GM23338 (cell line): ENCODE data around the gene FIP1L1. TPM values are rescaled to one million over a fixed set of nuclear protein-coding genes. Genes with fewer than 3 reads are reported as not detected.

Experiments
- ATAC-seq: fragments of 200-7000 bp; cut with Tn5 transposase; 3 replicates; pipeline ENCODE4 v1.9.1; 2020
- DNase-seq: peaks from one replicate; pipeline ENCODE4 v3.0.0-alpha.2; 2015; ENCODE audit warnings: low spot score
- H2AFZ ChIP-seq: fragments of 200-600 bp; sonication (generic); 2 replicates; pipeline ENCODE4 v1.8.0; 2016; ENCODE audit warnings: antibody characterized with exemption, mild to moderate bottlenecking, moderate library complexity
- H3F3A ChIP-seq: fragments of 200-600 bp; sonication (generic); replicated peaks from 2 replicates; pipeline ENCODE4 v1.8.0; 2017; ENCODE audit warnings: antibody characterized with exemption, mixed run types, low read depth
- H3K27ac ChIP-seq: fragments of 200-600 bp; sonication (generic); 2 replicates; pipeline ENCODE4 v1.6.1; 2016; ENCODE audit warnings: low read depth
- H3K27me3 ChIP-seq: fragments of 200-600 bp; sonication (generic); 2 replicates; pipeline ENCODE4 v1.8.0; 2016; ENCODE audit warnings: mild to moderate bottlenecking, mixed run types, moderate library complexity; ENCODE audit not compliant: insufficient read depth
- H3K36me3 ChIP-seq: fragments of 200-600 bp; sonication (generic); 2 replicates; pipeline ENCODE4 v1.8.0; 2016; ENCODE audit warnings: mild to moderate bottlenecking; ENCODE audit not compliant: insufficient read depth
- H3K4me1 ChIP-seq: fragments of 200-600 bp; sonication (generic); 2 replicates; pipeline ENCODE4 v1.8.0; 2016; ENCODE audit warnings: mild to moderate bottlenecking, moderate library complexity; ENCODE audit not compliant: insufficient read depth
- H3K4me2 ChIP-seq: fragments of 200-600 bp; sonication (generic); 2 replicates; pipeline ENCODE4 v1.7.1; 2017; ENCODE audit warnings: mixed run types
- H3K4me3 ChIP-seq: fragments of 200-600 bp; sonication (generic); 2 replicates; pipeline ENCODE4 v1.6.1; 2016; ENCODE audit warnings: mixed run types
- H3K79me2 ChIP-seq: fragments of 200-600 bp; sonication (generic); replicated peaks from 2 replicates; pipeline ENCODE4 v1.8.0; 2017; ENCODE audit warnings: mild to moderate bottlenecking; ENCODE audit not compliant: insufficient read depth
- H3K9me2 ChIP-seq: fragments of 200-600 bp; sonication (generic); 2 replicates; pipeline ENCODE4 v1.8.0; 2017; ENCODE audit not compliant: insufficient read depth
- H4K20me1 ChIP-seq: fragments of 200-600 bp; sonication (generic); replicated peaks from 2 replicates; pipeline ENCODE4 v1.8.0; 2017; ENCODE audit warnings: mild to moderate bottlenecking; ENCODE audit not compliant: insufficient read depth
- H3K27ac Mint-ChIP-seq: 2 replicates; pipeline ENCODE4 v1.8.0; 2020; ENCODE audit warnings: inconsistent platforms, mild to moderate bottlenecking, moderate library complexity, mixed read lengths
- H3K27me3 Mint-ChIP-seq: 3 replicates; pipeline ENCODE4 v1.8.0; 2022; ENCODE audit warnings: low read depth, mild to moderate bottlenecking, moderate library complexity, mixed read lengths, inconsistent platforms; ENCODE audit not compliant: insufficient read depth, poor library complexity
- H3K36me3 Mint-ChIP-seq: 3 replicates; pipeline ENCODE4 v1.8.0; 2021; ENCODE audit warnings: low read depth, mild to moderate bottlenecking, inconsistent platforms, moderate library complexity, mixed read lengths
- H3K4me1 Mint-ChIP-seq: 3 replicates; pipeline ENCODE4 v1.8.0; 2020; ENCODE audit warnings: mild to moderate bottlenecking, inconsistent platforms, mixed read lengths
- H3K4me3 Mint-ChIP-seq: 3 replicates; pipeline ENCODE4 v1.8.0; 2021; ENCODE audit warnings: moderate library complexity, mild to moderate bottlenecking, inconsistent platforms, mixed read lengths
- H3K9me3 Mint-ChIP-seq: 3 replicates; pipeline ENCODE4 v1.8.0; 2020; ENCODE audit warnings: moderate library complexity, mild to moderate bottlenecking, inconsistent platforms, mixed read lengths
- CREB1 ChIP-seq: fragments of 250-450 bp; sonication (Bioruptor Pico); IDR thresholded peaks from 2 replicates; pipeline ENCODE4 v1.5.0; 2020; ENCODE audit warnings: low read depth, mild to moderate bottlenecking, moderate library complexity
- CTCF ChIP-seq, 2 experiments: fragments of 200-600 bp in 1 of 2; sonication (generic) in 1 of 2; conservative IDR thresholded peaks; 2 replicates each; pipeline versions ENCODE4 v1.5.1 to v1.6.1; 2016 to 2017; ENCODE audit warnings: antibody characterized with exemption in 2 of 2, low read depth in 2 of 2, mild to moderate bottlenecking in 2 of 2, moderate library complexity in 1 of 2
- ETS1 ChIP-seq: IDR thresholded peaks from 2 replicates; pipeline ENCODE4 v1.6.1; 2016; ENCODE audit warnings: antibody characterized with exemption
- EZH2 ChIP-seq: fragments of 200-600 bp; sonication (generic); IDR thresholded peaks from one replicate; pipeline ENCODE4 v1.8.0; 2017; ENCODE audit warnings: antibody characterized with exemption, mild to moderate bottlenecking, low read depth; ENCODE audit not compliant: unreplicated experiment
- EZH2phosphoT487 ChIP-seq: fragments of 200-600 bp; sonication (generic); IDR thresholded peaks from one replicate; pipeline ENCODE4 v1.8.1; 2018; ENCODE audit warnings: antibody characterized with exemption; ENCODE audit not compliant: unreplicated experiment
- JUNB ChIP-seq: IDR thresholded peaks from one replicate; pipeline ENCODE4 v1.6.1; 2016; ENCODE audit warnings: antibody characterized with exemption; ENCODE audit not compliant: unreplicated experiment
- NANOG ChIP-seq: IDR thresholded peaks from 2 replicates; pipeline ENCODE4 v1.6.1; 2016; ENCODE audit warnings: antibody characterized with exemption, borderline replicate concordance
- REST ChIP-seq: IDR thresholded peaks from one replicate; pipeline ENCODE4 v1.6.1; 2018; ENCODE audit warnings: antibody characterized with exemption; ENCODE audit not compliant: unreplicated experiment
- ZNF114 ChIP-seq: fragments of 250-450 bp; sonication (Bioruptor Pico); IDR thresholded peaks from 2 replicates; pipeline ENCODE4 v1.5.0; 2020; ENCODE audit warnings: mild to moderate bottlenecking, moderate library complexity
- ZNF331 ChIP-seq: fragments of 250-450 bp; sonication (Bioruptor Pico); IDR thresholded peaks from 2 replicates; pipeline ENCODE4 v1.5.0; 2020; ENCODE audit warnings: low read depth, mild to moderate bottlenecking, moderate library complexity
- polyA plus RNA-seq: library from polyadenylated mRNA; unstranded; fragments of >200 nt; fragmentation: Nextera tagmentation; extraction: Ambion mirVana; gene quantifications from 2 replicates; pipeline ENCODE4 v1.2.1, GENCODE V29; 2016
- total RNA-seq: library from RNA; depleted of rRNA; stranded (reverse); fragments of >200 nt; shearing (Covaris generic); gene quantifications from 2 replicates; pipeline ENCODE4 v1.2.3, GENCODE V29; 2014
- TF ChIP-seq, protein P1 (sequence below): fragments of 250-450 bp; sonication (Bioruptor Pico); IDR thresholded peaks from 2 replicates; pipeline ENCODE4 v1.5.0; 2020; ENCODE audit warnings: mild to moderate bottlenecking, moderate library complexity

FIP1L1 gene
- total and polyA plus RNA-seq, 2 experiments from 2014 or later, result 43.3 to 54.0 TPM

- H3K27me3 ChIP-seq, result no peaks in the 10 kb centered on the region
- peaks cover 4% of the 10 kb centered on the region; the same call in 1 of the 2 replicates for H3K36me3 ChIP-seq
- peaks cover 8% of the 10 kb centered on the region; the same call in 1 of the 2 replicates for H4K20me1 ChIP-seq
- no peaks in the 10 kb centered on the region for H3K9me3 Mint-ChIP-seq
- no peak overlapping the region for H3K4me2 ChIP-seq
- H3K4me1 ChIP-seq, result no peaks in the 10 kb centered on the region
- H3K4me3 Mint-ChIP-seq, result no peak overlapping the region
- H3K27me3 Mint-ChIP-seq, result no peaks in the 10 kb centered on the region
- H2AFZ ChIP-seq, result no peak overlapping the region
- H3K9me2 ChIP-seq, result no peaks in the 10 kb centered on the region
- DNase-seq (no peak), ATAC-seq (no peak)
- TF ChIP-seq ZNF114 (CRISPR knock-in tag) (no peak), ETS1 (no peak), EZH2 (no peak), CREB1 (CRISPR knock-in tag) (no peak), REST (no peak), NANOG (no peak), EZH2phosphoT487 (no peak), JUNB (no peak), ZNF331 (CRISPR knock-in tag) (no peak), CTCF (conservative IDR thresholded peaks at IDR 0.05; ENCODE audit: low read depth in 2 of 2) (no peak)
- TF ChIP-seq, protein P1, sequence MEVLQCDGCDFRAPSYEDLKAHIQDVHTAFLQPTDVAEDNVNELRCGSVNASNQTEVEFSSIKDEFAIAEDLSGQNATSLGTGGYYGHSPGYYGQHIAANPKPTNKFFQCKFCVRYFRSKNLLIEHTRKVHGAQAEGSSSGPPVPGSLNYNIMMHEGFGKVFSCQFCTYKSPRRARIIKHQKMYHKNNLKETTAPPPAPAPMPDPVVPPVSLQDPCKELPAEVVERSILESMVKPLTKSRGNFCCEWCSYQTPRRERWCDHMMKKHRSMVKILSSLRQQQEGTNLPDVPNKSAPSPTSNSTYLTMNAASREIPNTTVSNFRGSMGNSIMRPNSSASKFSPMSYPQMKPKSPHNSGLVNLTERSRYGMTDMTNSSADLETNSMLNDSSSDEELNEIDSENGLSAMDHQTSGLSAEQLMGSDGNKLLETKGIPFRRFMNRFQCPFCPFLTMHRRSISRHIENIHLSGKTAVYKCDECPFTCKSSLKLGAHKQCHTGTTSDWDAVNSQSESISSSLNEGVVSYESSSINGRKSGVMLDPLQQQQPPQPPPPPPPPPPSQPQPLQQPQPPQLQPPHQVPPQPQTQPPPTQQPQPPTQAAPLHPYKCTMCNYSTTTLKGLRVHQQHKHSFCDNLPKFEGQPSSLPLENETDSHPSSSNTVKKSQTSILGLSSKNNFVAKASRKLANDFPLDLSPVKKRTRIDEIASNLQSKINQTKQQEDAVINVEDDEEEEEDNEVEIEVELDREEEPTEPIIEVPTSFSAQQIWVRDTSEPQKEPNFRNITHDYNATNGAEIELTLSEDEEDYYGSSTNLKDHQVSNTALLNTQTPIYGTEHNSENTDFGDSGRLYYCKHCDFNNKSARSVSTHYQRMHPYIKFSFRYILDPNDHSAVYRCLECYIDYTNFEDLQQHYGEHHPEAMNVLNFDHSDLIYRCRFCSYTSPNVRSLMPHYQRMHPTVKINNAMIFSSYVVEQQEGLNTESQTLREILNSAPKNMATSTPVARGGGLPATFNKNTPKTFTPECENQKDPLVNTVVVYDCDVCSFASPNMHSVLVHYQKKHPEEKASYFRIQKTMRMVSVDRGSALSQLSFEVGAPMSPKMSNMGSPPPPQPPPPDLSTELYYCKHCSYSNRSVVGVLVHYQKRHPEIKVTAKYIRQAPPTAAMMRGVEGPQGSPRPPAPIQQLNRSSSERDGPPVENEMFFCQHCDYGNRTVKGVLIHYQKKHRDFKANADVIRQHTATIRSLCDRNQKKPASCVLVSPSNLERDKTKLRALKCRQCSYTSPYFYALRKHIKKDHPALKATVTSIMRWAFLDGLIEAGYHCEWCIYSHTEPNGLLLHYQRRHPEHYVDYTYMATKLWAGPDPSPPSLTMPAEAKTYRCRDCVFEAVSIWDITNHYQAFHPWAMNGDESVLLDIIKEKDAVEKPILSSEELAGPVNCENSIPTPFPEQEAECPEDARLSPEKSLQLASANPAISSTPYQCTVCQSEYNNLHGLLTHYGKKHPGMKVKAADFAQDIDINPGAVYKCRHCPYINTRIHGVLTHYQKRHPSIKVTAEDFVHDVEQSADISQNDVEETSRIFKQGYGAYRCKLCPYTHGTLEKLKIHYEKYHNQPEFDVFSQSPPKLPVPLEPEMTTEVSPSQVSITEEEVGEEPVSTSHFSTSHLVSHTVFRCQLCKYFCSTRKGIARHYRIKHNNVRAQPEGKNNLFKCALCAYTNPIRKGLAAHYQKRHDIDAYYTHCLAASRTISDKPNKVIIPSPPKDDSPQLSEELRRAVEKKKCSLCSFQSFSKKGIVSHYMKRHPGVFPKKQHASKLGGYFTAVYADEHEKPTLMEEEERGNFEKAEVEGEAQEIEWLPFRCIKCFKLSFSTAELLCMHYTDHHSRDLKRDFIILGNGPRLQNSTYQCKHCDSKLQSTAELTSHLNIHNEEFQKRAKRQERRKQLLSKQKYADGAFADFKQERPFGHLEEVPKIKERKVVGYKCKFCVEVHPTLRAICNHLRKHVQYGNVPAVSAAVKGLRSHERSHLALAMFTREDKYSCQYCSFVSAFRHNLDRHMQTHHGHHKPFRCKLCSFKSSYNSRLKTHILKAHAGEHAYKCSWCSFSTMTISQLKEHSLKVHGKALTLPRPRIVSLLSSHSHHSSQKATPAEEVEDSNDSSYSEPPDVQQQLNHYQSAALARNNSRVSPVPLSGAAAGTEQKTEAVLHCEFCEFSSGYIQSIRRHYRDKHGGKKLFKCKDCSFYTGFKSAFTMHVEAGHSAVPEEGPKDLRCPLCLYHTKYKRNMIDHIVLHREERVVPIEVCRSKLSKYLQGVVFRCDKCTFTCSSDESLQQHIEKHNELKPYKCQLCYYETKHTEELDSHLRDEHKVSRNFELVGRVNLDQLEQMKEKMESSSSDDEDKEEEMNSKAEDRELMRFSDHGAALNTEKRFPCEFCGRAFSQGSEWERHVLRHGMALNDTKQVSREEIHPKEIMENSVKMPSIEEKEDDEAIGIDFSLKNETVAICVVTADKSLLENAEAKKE (CRISPR knock-in tag), result no peak
- peaks cover 29% of the 10 kb centered on the region for H3K36me3 Mint-ChIP-seq
- H3F3A ChIP-seq, result no peaks in the 10 kb centered on the region
- H3K27ac Mint-ChIP-seq, result no peak overlapping the region
- no peaks in the 10 kb centered on the region for H3K79me2 ChIP-seq
- no peak overlapping the region for H3K27ac ChIP-seq
- H3K4me1 Mint-ChIP-seq, result no peaks in the 10 kb centered on the region
- no peak overlapping the region for H3K4me3 ChIP-seq
Observed at GRCh38 chr4:53427366-53427765, 49.9 kb downstream of the FIP1L1 start.
